HG03045 (cell line): ENCODE results near the gene ABCD1.
"Not testable (repeated sequence)": the region's sequence is repeated elsewhere in the genome, so short reads cannot be mapped to it uniquely, and the experiment has no call there.

ENCODE experiments used
- ATAC-seq: cut with Tn5 transposase; IDR thresholded peaks from one replicate; pipeline ENCODE4 v1.9.1; 2021; ENCODE audit warnings: mild to moderate bottlenecking, moderate library complexity; ENCODE audit not compliant: unreplicated experiment

Gene ABCD1

GRCh38 chrX:153731117-153731844 is 6.6 kb downstream of the ABCD1 start:
- no peak for ATAC-seq

- ATAC-seq = no peak
Observed at GRCh38 chrX:153731845-153732215, 7.2 kb downstream of the ABCD1 start.

GRCh38 chrX:153732401-153732800 is 7.7 kb downstream of the ABCD1 start:
- ATAC-seq = no peak

- no peak for ATAC-seq
Observed at GRCh38 chrX:153733651-153734240, 9.1 kb downstream of the ABCD1 start.

GRCh38 chrX:153734871-153735270 is 10.2 kb downstream of the ABCD1 start:
- no peak for ATAC-seq

GRCh38 chrX:153735274-153735673 is 10.6 kb downstream of the ABCD1 start:
- no peak for ATAC-seq

- ATAC-seq = no peak
Observed at GRCh38 chrX:153736071-153736820, 11.6 kb downstream of the ABCD1 start.

GRCh38 chrX:153736871-153737441 is 12.3 kb downstream of the ABCD1 start:
- no peak for ATAC-seq

GRCh38 chrX:153738056-153738605 is 13.5 kb downstream of the ABCD1 start:
- ATAC-seq = no peak

- ATAC-seq = no peak
Observed at GRCh38 chrX:153739754-153740486, 15.3 kb downstream of the ABCD1 start.

GRCh38 chrX:153740631-153741222 is 16.1 kb downstream of the ABCD1 start:
- ATAC-seq = no peak

- no peak for ATAC-seq
Observed at GRCh38 chrX:153741446-153741845, 16.8 kb downstream of the ABCD1 start.

GRCh38 chrX:153742111-153742510 is 17.5 kb downstream of the ABCD1 start:
- not testable (repeated sequence) for ATAC-seq

GRCh38 chrX:153742796-153743467 is 18.3 kb downstream of the ABCD1 start:
- not testable (repeated sequence) for ATAC-seq

GRCh38 chrX:153743468-153744209 is 19.0 kb downstream of the ABCD1 start:
- ATAC-seq = not testable (repeated sequence)

- no peak for ATAC-seq
Observed at GRCh38 chrX:153744210-153745066, 19.8 kb downstream of the ABCD1 start.

- not testable (repeated sequence) for ATAC-seq
Observed at GRCh38 chrX:153745067-153745433, 20.4 kb downstream of the ABCD1 start.

GRCh38 chrX:153746359-153746758 is 21.7 kb downstream of the ABCD1 start:
- ATAC-seq = no peak
